ENCODE measurements around the gene TOB1.

GRCh38 chr17:50875074-50875473, 8.9 kb upstream of the TOB1 start:
- TF ChIP-seq CTCF (conservative IDR thresholded peaks at IDR 0.05 in 1 of 2, IDR thresholded peaks at IDR 0.05 in 1 of 2; ENCODE audit: low read depth in 1 of 2, low read length in 2 of 2) (no peak), EZH2 (IDR thresholded peaks at IDR 0.05; ENCODE audit: low read length, missing control alignments) (no peak)

All from fibroblast of lung (primary cell).